Measurements from ENCODE around the gene NLGN1. TPM values are rescaled to one million over a fixed set of nuclear protein-coding genes. Genes with fewer than 3 reads are reported as not detected.

NLGN1 gene
- 1.6 and 2.0 TPM in 2 replicates for total RNA-seq

GRCh38 chr3:173397161-173398110 lies at the start of gene NLGN1:
NLGN1 (plus strand) TSS chr3:173397744.

Measured in myometrial cell (primary cell).